Neural progenitor cell (in vitro differentiated cells): ENCODE data around the gene TMEM53. TPM values are rescaled to one million over a fixed set of nuclear protein-coding genes. Genes with fewer than 3 reads are reported as not detected.

Source experiments
- DNase-seq: peaks from one replicate; pipeline ENCODE4 v3.0.0-alpha.2; 2016; ENCODE audit warnings: low spot score
- H2AFZ ChIP-seq: fragments of 200-600 bp; sonication (generic); replicated peaks from 2 replicates; pipeline ENCODE4 v1.6.1; 2016; ENCODE audit warnings: antibody characterized with exemption
- H3F3A ChIP-seq: fragments of 200-600 bp; sonication (generic); 2 replicates; pipeline ENCODE4 v1.6.1; 2016; ENCODE audit warnings: antibody characterized with exemption, low read depth
- H3K27ac ChIP-seq: fragments of 200-600 bp; sonication (generic); 2 replicates; pipeline ENCODE4 v1.5.1; 2016; ENCODE audit warnings: mild to moderate bottlenecking
- H3K27me3 ChIP-seq: fragments of 200-600 bp; sonication (generic); 2 replicates; pipeline ENCODE4 v1.6.1; 2016; ENCODE audit warnings: mild to moderate bottlenecking, moderate library complexity
- H3K36me3 ChIP-seq: fragments of 200-600 bp; sonication (generic); 2 replicates; pipeline ENCODE4 v1.5.1; 2016
- H3K4me1 ChIP-seq: fragments of 200-600 bp; sonication (generic); 2 replicates; pipeline ENCODE4 v1.6.1; 2016; ENCODE audit warnings: mixed run types
- H3K4me2 ChIP-seq: fragments of 200-600 bp; sonication (generic); 2 replicates; pipeline ENCODE4 v1.6.1; 2016
- H3K4me3 ChIP-seq: fragments of 200-600 bp; sonication (generic); 2 replicates; pipeline ENCODE4 v1.5.1; 2016
- H3K79me2 ChIP-seq: fragments of 200-600 bp; sonication (generic); 2 replicates; pipeline ENCODE4 v1.6.1; 2016; ENCODE audit warnings: low read depth
- H3K9ac ChIP-seq: fragments of 200-600 bp; sonication (generic); 2 replicates; pipeline ENCODE4 v1.6.1; 2016
- H3K9me3 ChIP-seq: fragments of 200-600 bp; sonication (generic); 2 replicates; pipeline ENCODE4 v1.5.1; 2016; ENCODE audit warnings: low read depth
- H4K20me1 ChIP-seq: fragments of 200-600 bp; sonication (generic); 2 replicates; pipeline ENCODE4 v1.6.1; 2016; ENCODE audit warnings: low read depth
- H3K27ac Mint-ChIP-seq: 3 replicates; pipeline ENCODE4 v1.8.0; 2021; ENCODE audit warnings: mixed read lengths
- H3K27me3 Mint-ChIP-seq: 2 replicates; pipeline ENCODE4 v1.8.0; 2022; ENCODE audit warnings: low read depth, mild to moderate bottlenecking, inconsistent platforms, moderate library complexity, mixed read lengths; ENCODE audit not compliant: insufficient read depth
- H3K36me3 Mint-ChIP-seq: 3 replicates; pipeline ENCODE4 v1.8.0; 2021; ENCODE audit warnings: mixed read lengths
- H3K4me1 Mint-ChIP-seq: 3 replicates; pipeline ENCODE4 v1.8.0; 2021; ENCODE audit warnings: mixed read lengths
- H3K4me3 Mint-ChIP-seq: 3 replicates; pipeline ENCODE4 v1.8.0; 2021; ENCODE audit warnings: mild to moderate bottlenecking, moderate library complexity, mixed read lengths
- H3K9me3 Mint-ChIP-seq: 3 replicates; pipeline ENCODE4 v1.8.0; 2020; ENCODE audit warnings: mixed read lengths
- CTCF ChIP-seq: fragments of 200-600 bp; sonication (generic); IDR thresholded peaks from 2 replicates; pipeline ENCODE4 v1.5.1; 2017; ENCODE audit warnings: antibody characterized with exemption, mild to moderate bottlenecking
- EZH2 ChIP-seq: fragments of 200-600 bp; sonication (generic); IDR thresholded peaks from 2 replicates; pipeline ENCODE4 v1.6.1; 2017; ENCODE audit warnings: antibody characterized with exemption, mild to moderate bottlenecking, moderate library complexity
- EZH2phosphoT487 ChIP-seq: fragments of 200-600 bp; sonication (generic); IDR thresholded peaks from 2 replicates; pipeline ENCODE4 v1.6.1; 2017; ENCODE audit warnings: antibody characterized with exemption
- total RNA-seq: library from RNA; depleted of rRNA; stranded (reverse); fragments of >200 nt; gene quantifications from 2 replicates; pipeline ENCODE4 v1.2.3, GENCODE V29; 2015; ENCODE audit warnings: low replicate concordance

TMEM53 gene
- total RNA-seq, 1 donor from 2014 or later: 5.0 TPM

GRCh38 chr1:44664730-44665370, 9.4 kb downstream of the TMEM53 start:
- peaks cover 3% of the 10 kb centered on the region for H3K4me1 ChIP-seq
- H2AFZ ChIP-seq: no peak overlapping the region
- Mint-ChIP-seq H3K27me3 (peaks cover 5% of the 10 kb centered on the region), H3K27ac (no peak overlapping the region), H3K9me3 (no peaks in the 10 kb centered on the region), H3K4me3 (no peak overlapping the region), H3K4me1 (peaks cover 30% of the 10 kb centered on the region), H3K36me3 (no peaks in the 10 kb centered on the region)
- H3K4me3 ChIP-seq: no peak overlapping the region
- H3K27me3 ChIP-seq: no peaks in the 10 kb centered on the region
- no peak overlapping the region for H3K9ac ChIP-seq
- no peaks in the 10 kb centered on the region for H3K9me3 ChIP-seq
- no peak for DNase-seq
- no peaks in the 10 kb centered on the region for H3K36me3 ChIP-seq
- no peaks in the 10 kb centered on the region for H3F3A ChIP-seq
- H3K79me2 ChIP-seq: no peaks in the 10 kb centered on the region
- H4K20me1 ChIP-seq: peaks cover 14% of the 10 kb centered on the region
- no peak overlapping the region for H3K4me2 ChIP-seq
- no peak overlapping the region for H3K27ac ChIP-seq
- TF ChIP-seq EZH2: no peak
- no peak for TF ChIP-seq EZH2phosphoT487
- TF ChIP-seq CTCF: no peak

GRCh38 chr1:44663417-44663816, 10.9 kb downstream of the TMEM53 start:
- Mint-ChIP-seq H3K4me1 (peaks cover 21% of the 10 kb centered on the region), H3K36me3 (no peaks in the 10 kb centered on the region), H3K9me3 (no peaks in the 10 kb centered on the region), H3K27ac (no peak overlapping the region), H3K4me3 (peak overlapping the region; percentile 28), H3K27me3 (peaks cover 9% of the 10 kb centered on the region)
- Histone ChIP-seq H3K36me3 (no peaks in the 10 kb centered on the region), H3K4me2 (no peak overlapping the region), H3K27ac (no peak overlapping the region), H3K79me2 (no peaks in the 10 kb centered on the region), H4K20me1 (peaks cover 14% of the 10 kb centered on the region), H2AFZ (no peak overlapping the region), H3K27me3 (no peaks in the 10 kb centered on the region), H3K4me1 (no peaks in the 10 kb centered on the region), H3K9me3 (no peaks in the 10 kb centered on the region), H3K9ac (no peak overlapping the region), H3F3A (no peaks in the 10 kb centered on the region), H3K4me3 (no peak overlapping the region)
- TF ChIP-seq EZH2phosphoT487 (no peak), CTCF (no peak), EZH2 (no peak)
- DNase-seq: no peak

GRCh38 chr1:44662683-44663030, 11.6 kb downstream of the TMEM53 start:
- Mint-ChIP-seq H3K9me3 (no peaks in the 10 kb centered on the region), H3K36me3 (no peaks in the 10 kb centered on the region), H3K27ac (no peak overlapping the region), H3K4me3 (no peak overlapping the region), H3K4me1 (peaks cover 21% of the 10 kb centered on the region), H3K27me3 (peaks cover 9% of the 10 kb centered on the region)
- Histone ChIP-seq H3K27ac (no peak overlapping the region), H4K20me1 (peaks cover 14% of the 10 kb centered on the region), H3K4me2 (no peak overlapping the region), H2AFZ (no peak overlapping the region), H3F3A (no peaks in the 10 kb centered on the region), H3K4me3 (no peak overlapping the region), H3K9ac (no peak overlapping the region), H3K36me3 (no peaks in the 10 kb centered on the region), H3K4me1 (no peaks in the 10 kb centered on the region), H3K9me3 (no peaks in the 10 kb centered on the region), H3K27me3 (no peaks in the 10 kb centered on the region), H3K79me2 (no peaks in the 10 kb centered on the region)
- no peak for DNase-seq
- TF ChIP-seq CTCF: no peak
- TF ChIP-seq EZH2phosphoT487: no peak
- no peak for TF ChIP-seq EZH2
